Lower leg skin (tissue), 3 donors: ENCODE measurements around the gene SLC2A5.

Source experiments
- POLR2A ChIP-seq, 2 donors: fragments of 450-650 bp; IDR thresholded peaks; one replicate each; pipeline ENCODE4 v1.6.1; 2016 to 2017; ENCODE audit warnings: antibody characterized with exemption in 2 of 2, mild to moderate bottlenecking in 1 of 2, moderate library complexity in 1 of 2
- TF ChIP-seq, protein P1 (sequence below), 3 donors: fragments of 450-650 bp; IDR thresholded peaks; one replicate each; pipeline ENCODE4 v1.5.1; 2016; ENCODE audit warnings: antibody characterized with exemption in 3 of 3, mild to moderate bottlenecking in 3 of 3, moderate library complexity in 2 of 3

DNA sequence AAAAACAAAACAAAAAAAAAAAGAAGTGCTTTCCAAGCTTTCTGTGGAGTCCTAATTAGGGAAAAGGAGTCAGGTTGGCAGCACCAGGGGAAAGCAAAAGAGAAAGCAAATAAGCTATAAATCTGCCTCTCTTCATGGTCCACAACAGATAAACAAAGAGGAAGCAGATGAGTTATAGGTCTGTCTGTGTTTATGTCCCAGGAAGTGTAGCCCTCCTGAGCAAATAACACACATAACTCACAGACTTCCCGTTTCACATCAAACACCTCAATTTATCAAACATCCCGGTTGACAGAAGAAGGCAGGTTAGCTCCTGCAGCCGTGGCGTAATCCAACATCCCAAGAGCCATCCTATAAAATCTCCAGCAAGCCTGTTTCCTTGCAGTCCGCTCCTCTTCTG lies 5.6 kb upstream of the SLC2A5 start:
- TF ChIP-seq, protein P1, sequence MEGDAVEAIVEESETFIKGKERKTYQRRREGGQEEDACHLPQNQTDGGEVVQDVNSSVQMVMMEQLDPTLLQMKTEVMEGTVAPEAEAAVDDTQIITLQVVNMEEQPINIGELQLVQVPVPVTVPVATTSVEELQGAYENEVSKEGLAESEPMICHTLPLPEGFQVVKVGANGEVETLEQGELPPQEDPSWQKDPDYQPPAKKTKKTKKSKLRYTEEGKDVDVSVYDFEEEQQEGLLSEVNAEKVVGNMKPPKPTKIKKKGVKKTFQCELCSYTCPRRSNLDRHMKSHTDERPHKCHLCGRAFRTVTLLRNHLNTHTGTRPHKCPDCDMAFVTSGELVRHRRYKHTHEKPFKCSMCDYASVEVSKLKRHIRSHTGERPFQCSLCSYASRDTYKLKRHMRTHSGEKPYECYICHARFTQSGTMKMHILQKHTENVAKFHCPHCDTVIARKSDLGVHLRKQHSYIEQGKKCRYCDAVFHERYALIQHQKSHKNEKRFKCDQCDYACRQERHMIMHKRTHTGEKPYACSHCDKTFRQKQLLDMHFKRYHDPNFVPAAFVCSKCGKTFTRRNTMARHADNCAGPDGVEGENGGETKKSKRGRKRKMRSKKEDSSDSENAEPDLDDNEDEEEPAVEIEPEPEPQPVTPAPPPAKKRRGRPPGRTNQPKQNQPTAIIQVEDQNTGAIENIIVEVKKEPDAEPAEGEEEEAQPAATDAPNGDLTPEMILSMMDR (IDR thresholded peaks at IDR 0.05) = no peak
- TF ChIP-seq POLR2A (IDR thresholded peaks at IDR 0.05) = no peak
